Measurements from ENCODE around the gene ATP5PD. TPM values are rescaled to one million over a fixed set of nuclear protein-coding genes. Genes with fewer than 3 reads are reported as not detected.

Gene ATP5PD
- total RNA-seq, 4 donors from 2014 or later, result 171 to 241 (median 220) TPM

DNA sequence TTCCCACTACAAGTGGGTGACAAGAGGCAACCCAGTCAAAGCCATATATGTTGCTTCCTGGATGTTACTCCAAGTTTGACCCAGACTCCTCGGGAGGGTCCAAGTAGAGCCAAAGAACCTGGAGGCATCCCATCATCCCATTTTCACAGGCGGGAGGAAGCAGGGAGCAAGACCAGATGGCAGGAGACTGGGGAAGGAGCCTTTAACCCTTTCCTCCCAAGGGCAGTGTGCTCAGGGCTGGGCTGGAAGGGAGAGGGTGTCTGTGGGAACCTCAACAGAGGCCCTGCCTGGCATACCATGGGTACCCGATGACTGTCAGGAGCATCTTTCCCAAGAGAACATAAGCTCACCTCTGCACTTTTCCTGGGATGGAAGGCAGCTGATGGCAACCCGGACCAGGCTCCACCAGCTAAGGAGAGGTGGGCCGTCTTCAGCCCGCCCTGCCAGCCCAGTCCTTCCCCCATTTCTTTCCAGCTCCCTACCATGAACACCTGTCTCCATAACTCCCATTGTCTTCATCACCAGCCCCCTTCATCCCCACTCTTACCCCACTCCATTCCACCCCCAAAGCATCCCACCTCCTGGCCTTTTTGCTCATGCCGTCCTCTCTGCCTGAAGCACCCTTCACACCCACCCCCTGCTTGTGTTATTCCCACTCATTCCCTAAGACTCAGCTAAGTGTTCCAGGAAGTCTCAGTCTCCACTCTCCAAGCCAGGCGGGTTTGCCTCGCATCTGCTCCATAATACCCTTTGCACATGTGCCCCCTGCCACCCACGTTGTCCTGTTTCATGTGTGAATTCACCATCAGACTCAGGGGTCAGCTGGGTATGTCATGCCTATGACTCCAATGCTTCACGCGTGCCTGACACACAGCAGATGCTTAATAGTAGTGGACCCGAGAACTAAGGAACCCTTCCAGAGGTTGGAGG is 35.1 kb upstream of the ATP5PD start:
- Histone ChIP-seq H3K36me3 (no peaks in the 10 kb centered on the region), H3K27me3 (no peaks in the 10 kb centered on the region), H3K27ac (no peak overlapping the region), H3K4me1 (peaks cover 0 to 52% (median 25%) of the 10 kb centered on the region in 4 donors), H3K4me3 (no peak overlapping the region), H3K9me3 (no peaks in the 10 kb centered on the region)
- TF ChIP-seq POLR2A (IDR thresholded peaks at IDR 0.05) (no peak), EP300 (IDR thresholded peaks at IDR 0.05) (no peak)
- TF ChIP-seq, protein P1, sequence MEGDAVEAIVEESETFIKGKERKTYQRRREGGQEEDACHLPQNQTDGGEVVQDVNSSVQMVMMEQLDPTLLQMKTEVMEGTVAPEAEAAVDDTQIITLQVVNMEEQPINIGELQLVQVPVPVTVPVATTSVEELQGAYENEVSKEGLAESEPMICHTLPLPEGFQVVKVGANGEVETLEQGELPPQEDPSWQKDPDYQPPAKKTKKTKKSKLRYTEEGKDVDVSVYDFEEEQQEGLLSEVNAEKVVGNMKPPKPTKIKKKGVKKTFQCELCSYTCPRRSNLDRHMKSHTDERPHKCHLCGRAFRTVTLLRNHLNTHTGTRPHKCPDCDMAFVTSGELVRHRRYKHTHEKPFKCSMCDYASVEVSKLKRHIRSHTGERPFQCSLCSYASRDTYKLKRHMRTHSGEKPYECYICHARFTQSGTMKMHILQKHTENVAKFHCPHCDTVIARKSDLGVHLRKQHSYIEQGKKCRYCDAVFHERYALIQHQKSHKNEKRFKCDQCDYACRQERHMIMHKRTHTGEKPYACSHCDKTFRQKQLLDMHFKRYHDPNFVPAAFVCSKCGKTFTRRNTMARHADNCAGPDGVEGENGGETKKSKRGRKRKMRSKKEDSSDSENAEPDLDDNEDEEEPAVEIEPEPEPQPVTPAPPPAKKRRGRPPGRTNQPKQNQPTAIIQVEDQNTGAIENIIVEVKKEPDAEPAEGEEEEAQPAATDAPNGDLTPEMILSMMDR (IDR thresholded peaks at IDR 0.05), result no peak
- DNase-seq (ENCODE audit: low spot score in 2 of 2), result no peak
- WGBS, 2 donors, result 74 to 75% methylated on average over 13 of the region's 13 CpGs

DNA sequence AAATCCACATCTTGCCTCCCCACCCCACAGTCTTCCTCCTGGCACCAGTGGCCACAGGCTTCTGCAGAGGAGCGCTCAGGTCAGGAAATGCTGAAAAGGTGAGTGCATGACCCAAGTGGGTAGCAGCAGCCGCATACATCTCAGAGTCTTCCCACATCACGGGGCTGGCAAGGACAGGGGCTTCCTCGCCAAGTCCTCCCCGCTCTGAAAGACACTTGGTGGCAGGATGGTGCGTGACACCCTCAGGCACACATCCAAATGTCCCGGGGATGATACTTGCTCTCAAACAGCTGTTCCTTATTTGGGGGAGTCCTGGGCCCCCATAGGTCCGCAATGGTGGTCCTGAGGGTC is 32.2 kb upstream of the ATP5PD start:
- H3K36me3 ChIP-seq, result no peaks in the 10 kb centered on the region
- TF ChIP-seq EP300 (IDR thresholded peaks at IDR 0.05), result no peak
- TF ChIP-seq POLR2A (IDR thresholded peaks at IDR 0.05), result no peak
- H3K27ac ChIP-seq, result peak overlapping the region in 2 of 4 donors; percentile 15 to 72
- no peak overlapping the region for H3K4me3 ChIP-seq
- WGBS, 2 donors, result 53 to 75% methylated on average over 7 of the region's 8 CpGs
- H3K27me3 ChIP-seq, result no peaks in the 10 kb centered on the region
- peaks cover 0 to 50% (median 26%) of the 10 kb centered on the region in 4 donors for H3K4me1 ChIP-seq
- H3K9me3 ChIP-seq, result no peaks in the 10 kb centered on the region
- no peak for DNase-seq (ENCODE audit: low spot score in 2 of 2)

DNA sequence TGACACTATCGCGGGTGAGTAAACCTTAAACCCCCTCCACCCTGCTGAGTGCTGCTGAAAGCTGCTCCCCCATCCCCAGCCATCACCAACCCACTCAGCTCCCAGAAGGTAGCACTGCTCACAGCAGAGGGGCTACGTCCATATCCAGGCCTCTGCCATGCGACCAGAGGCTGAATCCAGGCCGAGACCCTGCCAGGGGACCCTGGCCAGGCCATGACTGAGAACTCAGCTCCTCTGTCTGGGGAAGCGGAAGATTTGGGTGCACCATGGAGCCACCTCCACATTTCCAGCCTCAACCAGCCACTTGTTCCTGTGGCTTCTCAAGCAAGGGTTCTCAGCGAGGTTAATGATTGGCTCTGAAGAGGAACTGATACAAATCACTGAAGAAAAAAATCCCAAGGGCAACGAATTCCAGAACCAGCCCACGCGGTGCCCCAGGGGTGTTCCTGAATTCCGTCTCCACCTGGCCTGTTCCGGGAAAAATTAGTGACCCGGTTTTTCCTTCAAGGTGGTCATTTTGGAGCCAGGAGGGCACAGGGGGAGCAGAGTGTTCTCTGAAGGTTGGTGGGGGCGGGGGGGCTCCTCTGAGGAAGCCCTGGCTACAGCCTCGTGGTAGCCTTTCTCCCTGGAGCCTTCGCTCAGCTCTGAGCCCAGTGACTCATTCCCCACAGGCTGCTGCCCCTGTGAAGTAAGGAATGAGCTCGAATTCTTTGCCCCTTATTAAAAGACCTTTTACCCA is 31.7 kb upstream of the ATP5PD start:
- no peak overlapping the region for H3K4me3 ChIP-seq
- no peaks in the 10 kb centered on the region for H3K27me3 ChIP-seq
- H3K9me3 ChIP-seq, result no peaks in the 10 kb centered on the region
- DNase-seq (ENCODE audit: low spot score in 2 of 2), result no peak
- TF ChIP-seq, protein P1 (IDR thresholded peaks at IDR 0.05), result no peak
- TF ChIP-seq EP300 (IDR thresholded peaks at IDR 0.05) (no peak), POLR2A (IDR thresholded peaks at IDR 0.05) (no peak)
- H3K36me3 ChIP-seq, result no peaks in the 10 kb centered on the region
- H3K27ac ChIP-seq, result peak overlapping the region in 3 of 4 donors; percentile 15 to 75 (median 72)
- WGBS, 2 donors, result 57 to 66% methylated on average over 17 of the region's 17 CpGs
- peaks cover 0 to 44% (median 26%) of the 10 kb centered on the region in 4 donors for H3K4me1 ChIP-seq

DNA sequence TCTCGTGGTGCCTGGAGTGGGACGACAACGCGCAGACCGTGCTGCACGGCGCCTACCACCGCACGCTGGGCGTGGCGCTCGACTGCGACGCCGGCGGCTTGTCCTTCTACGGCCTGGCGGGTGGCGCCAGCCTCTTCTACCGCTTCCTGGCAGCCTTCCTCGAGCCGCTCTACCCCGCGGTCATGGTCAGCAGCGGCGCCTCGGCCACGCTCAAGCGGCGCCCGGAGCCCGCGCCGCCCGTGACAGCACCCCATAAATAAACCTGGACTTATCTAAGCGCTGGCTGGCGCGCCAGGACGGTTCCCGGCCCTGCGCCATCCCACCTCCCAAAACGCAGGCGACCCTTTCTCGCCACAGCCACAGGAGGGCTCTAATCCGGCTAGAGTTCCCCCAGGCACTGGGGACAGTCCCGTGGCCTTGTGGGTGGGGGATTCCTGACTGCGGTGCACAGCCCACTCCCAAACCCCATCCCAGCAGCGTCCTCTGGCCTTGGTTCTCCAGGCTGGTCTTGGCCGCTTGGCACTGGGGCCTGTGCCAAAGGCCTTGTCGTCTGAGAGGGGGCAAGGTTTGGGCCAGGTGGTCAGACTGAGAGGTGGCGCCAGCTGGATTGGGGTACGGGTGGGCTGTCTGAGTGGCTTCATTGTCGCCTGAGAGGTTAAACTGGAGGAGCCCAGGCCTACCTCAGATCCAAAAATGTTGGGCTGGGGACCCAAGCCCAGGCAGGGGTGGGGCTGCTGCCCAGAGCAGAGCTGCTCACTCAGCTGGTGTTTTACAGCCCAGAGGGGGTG is 30.9 kb upstream of the ATP5PD start:
- TF ChIP-seq POLR2A (IDR thresholded peaks at IDR 0.05) (no peak), EP300 (IDR thresholded peaks at IDR 0.05) (no peak)
- TF ChIP-seq, protein P1 (IDR thresholded peaks at IDR 0.05), result peak in 3 of 5 experiments; percentile 11 to 27 (median 12)
- Histone ChIP-seq H3K36me3 (no peaks in the 10 kb centered on the region), H3K9me3 (no peaks in the 10 kb centered on the region), H3K4me3 (peak overlapping the region; percentile 23 to 51 (median 39)), H3K4me1 (peaks cover 0 to 43% (median 26%) of the 10 kb centered on the region in 4 donors), H3K27me3 (no peaks in the 10 kb centered on the region), H3K27ac (peak overlapping the region; percentile 39 to 75 (median 56))
- WGBS, 2 donors, result 20 to 28% methylated on average over 26 to 51 of the region's 53 CpGs
- DNase-seq (ENCODE audit: low spot score in 2 of 2), result no peak

DNA sequence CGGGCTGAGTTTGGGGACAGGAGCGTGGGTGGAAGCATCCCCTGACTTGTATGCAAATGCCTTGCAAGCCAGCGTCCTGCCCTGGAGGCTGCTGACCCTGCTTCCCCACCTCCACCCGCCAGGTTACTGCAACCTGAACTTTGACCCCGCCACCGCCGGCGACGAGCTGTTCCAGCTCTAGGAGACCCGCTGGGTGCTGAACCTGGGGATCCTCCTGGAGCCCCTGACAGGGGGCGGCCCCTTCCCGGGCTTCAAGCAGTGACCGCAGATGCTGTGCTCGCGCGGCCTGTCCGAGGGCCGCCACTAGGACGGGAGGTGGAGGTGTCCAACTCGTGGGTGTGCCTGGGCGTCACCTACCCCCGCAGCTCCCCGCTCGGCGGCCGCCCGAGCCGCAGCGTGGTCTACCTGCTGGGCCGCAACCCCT is 30.3 kb upstream of the ATP5PD start:
- 57 to 58% methylated on average over 10 to 26 of the region's 30 CpGs for WGBS, 2 donors
- H3K4me3 ChIP-seq, result peak overlapping the region; percentile 23 to 51 (median 39)
- H3K9me3 ChIP-seq, result no peaks in the 10 kb centered on the region
- no peaks in the 10 kb centered on the region for H3K36me3 ChIP-seq
- no peak for DNase-seq (ENCODE audit: low spot score in 2 of 2)
- peaks cover 0 to 43% (median 26%) of the 10 kb centered on the region in 4 donors for H3K4me1 ChIP-seq
- TF ChIP-seq, protein P1 (IDR thresholded peaks at IDR 0.05), result no peak
- TF ChIP-seq EP300 (IDR thresholded peaks at IDR 0.05) (no peak), POLR2A (IDR thresholded peaks at IDR 0.05) (no peak)
- peak overlapping the region in 3 of 4 donors; percentile 39 to 75 (median 72) for H3K27ac ChIP-seq
- H3K27me3 ChIP-seq, result no peaks in the 10 kb centered on the region
